ENCODE data around the gene ID2. TPM values are rescaled to one million over a fixed set of nuclear protein-coding genes. Genes with fewer than 3 reads are reported as not detected.

Gene ID2
- total RNA-seq, 2 experiments from 2014 or later = 238 to 242 TPM

DNA sequence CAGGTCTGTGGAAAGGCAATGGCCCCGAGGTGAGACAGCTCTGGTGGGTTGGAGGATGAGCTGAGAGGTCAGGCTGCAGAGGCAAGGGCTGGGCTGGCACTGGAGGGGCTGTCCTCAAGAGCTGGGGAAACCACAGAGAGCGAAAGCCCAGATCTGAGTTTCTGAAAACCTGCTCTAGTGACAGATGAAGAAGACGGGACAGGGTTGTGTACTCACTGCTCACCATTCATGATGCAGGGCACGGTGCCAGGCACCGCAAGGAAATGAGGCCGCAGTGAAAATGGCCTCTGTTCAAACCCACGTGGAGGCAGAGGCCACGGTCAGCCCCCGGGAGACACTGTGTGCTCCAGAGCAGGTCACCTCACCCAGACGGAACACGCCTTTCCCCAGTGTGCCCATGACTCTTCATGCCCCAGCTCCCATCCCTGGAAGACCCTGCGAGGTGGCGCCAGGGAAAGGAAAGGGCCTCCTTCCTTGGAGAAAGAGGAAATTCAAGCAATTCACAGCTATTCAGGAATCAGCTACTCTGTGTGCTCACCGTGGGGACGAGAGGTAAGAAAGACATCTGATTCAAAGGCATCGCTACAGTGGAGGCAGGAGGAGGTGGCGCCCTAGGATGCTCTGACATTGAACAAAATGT, 24.3 kb upstream of the ID2 start:
- DNase-seq = peak in 1 of 14 experiments; percentile 21
- ChIA-PET POLR2A (no interaction called here), CTCF (no interaction called here)
- peaks cover 14% of the 10 kb centered on the region for H3K4me1 Mint-ChIP-seq (ENCODE audit: low read depth)
- no peak overlapping the region for H3K4me3 ChIP-seq (ENCODE audit: low read length)
- no peak for ATAC-seq (ENCODE audit: poor library complexity)
- no peak overlapping the region for H3K4me3 Mint-ChIP-seq
- intact Hi-C loops (cut with DNase I, micrococcal nuclease) = no loop called here
- H3K27ac ChIP-seq (ENCODE audit: low read depth in 1 of 2, low read length in 2 of 2) = no peak overlapping the region
- H3K27ac Mint-ChIP-seq = no peak overlapping the region
- no peaks in the 10 kb centered on the region for H3K9me3 ChIP-seq (ENCODE audit: control insufficient read depth in 1 of 2, insufficient read depth in 1 of 2, low read length in 2 of 2)
- no peaks in the 10 kb centered on the region for H3K36me3 Mint-ChIP-seq (ENCODE audit: low read depth)
- H3K27me3 ChIP-seq (ENCODE audit: control insufficient read depth in 1 of 2, insufficient read depth in 2 of 2, low read length in 2 of 2) = no peaks in the 10 kb centered on the region
- TF ChIP-seq, protein P1, sequence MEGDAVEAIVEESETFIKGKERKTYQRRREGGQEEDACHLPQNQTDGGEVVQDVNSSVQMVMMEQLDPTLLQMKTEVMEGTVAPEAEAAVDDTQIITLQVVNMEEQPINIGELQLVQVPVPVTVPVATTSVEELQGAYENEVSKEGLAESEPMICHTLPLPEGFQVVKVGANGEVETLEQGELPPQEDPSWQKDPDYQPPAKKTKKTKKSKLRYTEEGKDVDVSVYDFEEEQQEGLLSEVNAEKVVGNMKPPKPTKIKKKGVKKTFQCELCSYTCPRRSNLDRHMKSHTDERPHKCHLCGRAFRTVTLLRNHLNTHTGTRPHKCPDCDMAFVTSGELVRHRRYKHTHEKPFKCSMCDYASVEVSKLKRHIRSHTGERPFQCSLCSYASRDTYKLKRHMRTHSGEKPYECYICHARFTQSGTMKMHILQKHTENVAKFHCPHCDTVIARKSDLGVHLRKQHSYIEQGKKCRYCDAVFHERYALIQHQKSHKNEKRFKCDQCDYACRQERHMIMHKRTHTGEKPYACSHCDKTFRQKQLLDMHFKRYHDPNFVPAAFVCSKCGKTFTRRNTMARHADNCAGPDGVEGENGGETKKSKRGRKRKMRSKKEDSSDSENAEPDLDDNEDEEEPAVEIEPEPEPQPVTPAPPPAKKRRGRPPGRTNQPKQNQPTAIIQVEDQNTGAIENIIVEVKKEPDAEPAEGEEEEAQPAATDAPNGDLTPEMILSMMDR (IDR thresholded peaks at IDR 0.05) = no peak
- H3K27me3 Mint-ChIP-seq = no peaks in the 10 kb centered on the region
- no peaks in the 10 kb centered on the region for H3K36me3 ChIP-seq (ENCODE audit: insufficient read depth, low read length)
- H3K4me1 ChIP-seq (ENCODE audit: insufficient read depth, low read length) = peaks cover 5% of the 10 kb centered on the region
- no peaks in the 10 kb centered on the region for H3K9me3 Mint-ChIP-seq

DNA sequence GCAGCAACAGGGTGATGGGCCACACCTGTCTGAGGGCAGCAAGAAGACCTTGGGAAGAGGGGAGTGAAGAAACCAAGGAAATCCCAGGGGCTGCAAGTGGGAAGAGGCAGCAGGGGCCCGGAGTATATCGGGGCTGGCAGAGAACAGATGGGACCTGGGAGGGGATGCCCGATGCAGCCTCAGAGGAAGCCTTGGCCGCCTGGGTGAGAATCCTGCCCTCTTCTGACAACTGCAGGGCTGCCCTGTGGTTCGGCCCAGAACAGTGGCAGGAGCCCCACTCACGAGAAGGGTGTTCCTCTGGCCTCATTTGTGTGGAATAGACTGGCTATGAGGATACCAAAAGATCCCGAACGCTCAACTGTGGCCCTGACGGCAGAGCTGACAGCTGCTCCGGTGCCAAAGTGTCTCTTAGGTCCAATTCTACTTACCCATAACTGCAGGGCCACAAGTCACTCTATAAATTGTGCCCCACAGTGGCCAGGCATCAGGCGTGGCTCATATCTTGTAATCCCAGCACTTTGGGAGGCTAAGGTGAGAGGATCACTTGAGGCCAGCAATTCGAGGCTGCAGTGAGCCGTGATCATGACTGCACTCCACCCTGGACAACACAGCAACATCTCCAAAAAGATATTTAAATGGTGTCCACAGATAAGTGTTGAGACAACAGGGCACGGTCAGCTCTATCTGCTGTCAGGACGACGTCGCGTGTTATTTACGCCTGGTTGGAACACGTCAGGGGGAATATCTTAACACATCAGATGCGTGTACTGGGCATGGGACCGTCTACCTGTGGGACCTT, 23.6 kb upstream of the ID2 start:
- Histone ChIP-seq H3K36me3 (ENCODE audit: insufficient read depth, low read length) (no peaks in the 10 kb centered on the region), H3K27ac (ENCODE audit: low read depth in 1 of 2, low read length in 2 of 2) (no peak overlapping the region), H3K9me3 (ENCODE audit: control insufficient read depth in 1 of 2, insufficient read depth in 1 of 2, low read length in 2 of 2) (no peaks in the 10 kb centered on the region), H3K4me1 (ENCODE audit: insufficient read depth, low read length) (peaks cover 5% of the 10 kb centered on the region), H3K27me3 (ENCODE audit: control insufficient read depth in 1 of 2, insufficient read depth in 2 of 2, low read length in 2 of 2) (no peaks in the 10 kb centered on the region), H3K4me3 (ENCODE audit: low read length) (no peak overlapping the region)
- ChIA-PET POLR2A (no interaction called here), CTCF (no interaction called here)
- no peak overlapping the region for H3K27ac Mint-ChIP-seq
- H3K4me3 Mint-ChIP-seq = no peak overlapping the region
- no peak for DNase-seq
- no peaks in the 10 kb centered on the region for H3K9me3 Mint-ChIP-seq
- no peak for ATAC-seq (ENCODE audit: poor library complexity)
- H3K36me3 Mint-ChIP-seq (ENCODE audit: low read depth) = no peaks in the 10 kb centered on the region
- no peaks in the 10 kb centered on the region for H3K27me3 Mint-ChIP-seq
- TF ChIP-seq, protein P1 (IDR thresholded peaks at IDR 0.05) = no peak
- peaks cover 15% of the 10 kb centered on the region for H3K4me1 Mint-ChIP-seq (ENCODE audit: low read depth)
- intact Hi-C loops (cut with DNase I, micrococcal nuclease) = no loop called here

DNA sequence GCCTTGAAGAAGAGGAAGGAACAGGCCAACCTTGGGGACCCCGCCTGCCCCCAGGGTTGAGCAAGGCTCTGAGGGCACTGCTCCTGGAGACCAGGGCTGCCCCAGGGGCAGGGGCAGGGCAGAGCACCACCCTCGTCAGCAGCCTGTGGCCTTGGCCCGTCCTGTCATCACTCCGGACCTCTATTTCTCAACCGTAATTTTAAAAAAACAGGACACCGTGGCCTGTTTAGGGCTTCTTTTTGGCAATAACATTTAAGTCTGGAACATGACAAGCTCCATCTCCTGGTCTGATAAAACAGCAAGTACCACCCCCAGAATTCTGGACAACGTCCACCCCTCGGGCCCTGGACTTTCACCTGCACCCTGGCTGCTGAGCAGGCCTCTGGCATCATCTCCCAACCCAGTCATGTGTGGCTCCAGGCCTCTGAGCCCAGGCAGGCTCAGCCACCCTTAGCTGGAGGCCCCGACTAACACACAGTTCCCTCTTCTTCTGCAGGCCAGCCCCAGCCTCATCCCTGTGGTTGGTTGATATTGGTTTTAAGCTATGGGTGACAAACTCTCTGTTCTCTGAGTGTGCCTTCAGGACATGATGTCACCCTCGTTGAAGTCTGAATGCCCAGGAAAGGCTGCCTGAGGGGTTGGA, 22.6 kb upstream of the ID2 start:
- Mint-ChIP-seq H3K36me3 (ENCODE audit: low read depth) (no peaks in the 10 kb centered on the region), H3K27ac (no peak overlapping the region), H3K27me3 (no peaks in the 10 kb centered on the region), H3K9me3 (no peaks in the 10 kb centered on the region), H3K4me3 (no peak overlapping the region), H3K4me1 (ENCODE audit: low read depth) (peaks cover 18% of the 10 kb centered on the region)
- no peak overlapping the region for H3K4me3 ChIP-seq (ENCODE audit: low read length)
- DNase-seq (peak in 2 of 14 experiments; percentile 12 to 22), ATAC-seq (ENCODE audit: poor library complexity) (no peak)
- TF ChIP-seq, protein P1 (IDR thresholded peaks at IDR 0.05) = no peak
- intact Hi-C loops (cut with DNase I, micrococcal nuclease) = no loop called here
- H3K9me3 ChIP-seq (ENCODE audit: control insufficient read depth in 1 of 2, insufficient read depth in 1 of 2, low read length in 2 of 2) = no peaks in the 10 kb centered on the region
- ChIA-PET POLR2A (no interaction called here), CTCF (no interaction called here)
- H3K4me1 ChIP-seq (ENCODE audit: insufficient read depth, low read length) = peaks cover 10% of the 10 kb centered on the region
- no peaks in the 10 kb centered on the region for H3K27me3 ChIP-seq (ENCODE audit: control insufficient read depth in 1 of 2, insufficient read depth in 2 of 2, low read length in 2 of 2)
- no peak overlapping the region for H3K27ac ChIP-seq (ENCODE audit: low read depth in 1 of 2, low read length in 2 of 2)
- H3K36me3 ChIP-seq (ENCODE audit: insufficient read depth, low read length) = no peaks in the 10 kb centered on the region
